ENCODE measurements around the gene ACOXL.

Gene ACOXL

DNA sequence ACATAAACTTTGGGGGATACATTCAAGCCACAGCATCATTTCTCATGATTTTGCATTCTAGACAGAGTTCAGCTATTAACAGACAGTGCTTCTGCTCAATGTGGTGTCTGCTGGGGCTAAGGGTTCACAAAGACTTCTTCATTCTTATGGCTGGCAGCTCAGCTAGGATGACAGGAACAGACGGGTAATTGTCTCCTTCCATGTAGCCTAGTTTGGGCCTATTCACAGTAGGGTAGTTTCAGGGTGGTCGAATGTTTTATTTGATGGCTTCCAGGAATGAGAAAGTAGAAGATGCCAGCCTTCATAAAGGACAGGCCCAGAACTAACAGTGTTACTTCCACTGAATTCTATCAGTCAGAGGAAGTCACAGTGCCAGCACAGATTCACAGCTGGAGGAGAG lies 362.3 kb downstream of the ACOXL start:
- DNase-seq = no peak

DNA sequence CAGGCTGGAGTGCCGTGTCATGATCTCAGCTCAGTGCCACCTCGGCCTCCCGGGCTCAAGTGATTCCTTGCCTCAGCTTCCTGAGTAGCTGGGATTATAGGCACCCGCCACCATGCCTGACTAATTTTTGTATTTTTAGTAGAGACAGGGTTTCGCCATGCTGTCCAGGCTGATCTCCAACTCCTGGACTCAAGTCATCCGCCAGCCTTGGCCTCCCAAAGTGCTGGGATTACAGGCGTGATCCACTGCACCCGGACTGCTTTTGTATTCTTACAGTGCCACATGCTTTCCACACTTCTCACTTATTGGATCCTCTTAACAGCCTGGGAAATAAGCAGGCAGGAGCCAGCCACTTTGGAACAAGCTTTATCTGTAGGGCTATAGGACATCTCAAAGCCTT lies 363.1 kb downstream of the ACOXL start:
- DNase-seq = no peak

DNA sequence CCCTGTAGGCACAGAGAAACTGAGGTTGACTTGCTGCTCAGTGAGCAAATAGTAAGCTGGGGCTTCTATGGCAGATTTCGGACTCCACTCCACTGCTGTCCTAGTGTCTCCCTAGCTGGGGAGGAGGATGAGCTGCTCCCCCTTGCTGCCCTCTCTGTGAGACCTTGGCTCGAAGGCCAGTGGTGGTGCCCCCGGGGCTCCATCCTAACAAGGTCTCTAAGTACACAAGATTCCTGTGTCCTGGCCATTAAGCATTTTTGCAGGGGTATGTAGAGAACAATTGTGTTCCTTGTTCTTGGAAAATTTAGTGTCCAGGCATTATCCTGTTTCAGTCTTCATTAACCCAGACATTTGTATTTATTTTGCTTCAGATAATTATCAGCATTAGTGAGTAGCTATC lies 367.0 kb downstream of the ACOXL start:
- no peak for DNase-seq

DNA sequence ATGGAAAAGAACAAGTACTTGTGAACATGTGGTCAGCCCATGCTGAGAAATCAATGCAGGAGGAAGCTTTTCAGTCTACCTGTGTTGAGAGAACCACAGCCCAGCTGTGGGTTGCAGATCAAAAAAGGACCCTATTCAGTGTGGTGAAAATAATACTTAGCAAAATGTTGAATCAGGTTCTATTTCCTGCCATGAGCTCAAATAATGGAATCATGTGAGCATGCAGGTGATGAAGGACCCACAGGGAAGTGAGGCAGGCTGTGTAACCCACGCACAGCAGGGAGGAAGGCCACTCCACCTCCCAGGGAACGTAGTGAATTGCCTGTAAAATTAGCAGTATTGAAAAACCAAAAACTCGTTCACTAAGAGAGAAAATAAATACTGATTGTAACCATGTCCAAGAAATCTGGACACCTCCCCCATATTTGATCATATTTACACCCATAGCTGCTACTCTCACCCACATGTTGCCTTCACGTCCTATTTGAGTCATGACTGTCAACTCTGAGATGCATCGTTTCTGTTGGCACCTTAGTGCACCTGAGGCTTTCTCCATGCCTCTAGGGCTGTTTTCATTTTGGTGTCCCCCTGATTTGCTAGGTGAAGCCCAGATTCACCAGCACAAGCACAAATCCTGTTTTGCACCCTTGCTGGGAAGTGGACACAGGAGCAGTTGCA lies 367.9 kb downstream of the ACOXL start:
- DNase-seq = no peak

DNA sequence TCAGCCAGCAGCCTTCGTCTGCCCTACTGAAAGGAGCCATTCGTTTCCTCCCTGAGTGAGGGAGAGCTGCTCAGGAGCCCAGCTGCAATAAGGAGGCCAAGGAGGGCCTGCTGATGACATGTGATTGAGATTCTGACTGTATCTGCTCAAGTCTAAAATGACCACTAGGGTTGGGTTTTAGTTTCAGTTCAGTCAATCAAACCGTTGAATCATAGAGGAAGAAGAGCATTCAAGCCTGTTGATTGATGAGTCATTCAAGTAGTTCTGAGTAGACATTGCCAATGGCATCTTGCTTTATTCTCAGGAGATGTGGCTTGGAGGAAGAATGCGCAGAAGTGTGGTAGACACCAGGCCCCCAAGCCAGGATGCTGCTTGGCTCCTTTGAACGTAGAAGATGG lies 368.4 kb downstream of the ACOXL start:
- no peak for DNase-seq

DNA sequence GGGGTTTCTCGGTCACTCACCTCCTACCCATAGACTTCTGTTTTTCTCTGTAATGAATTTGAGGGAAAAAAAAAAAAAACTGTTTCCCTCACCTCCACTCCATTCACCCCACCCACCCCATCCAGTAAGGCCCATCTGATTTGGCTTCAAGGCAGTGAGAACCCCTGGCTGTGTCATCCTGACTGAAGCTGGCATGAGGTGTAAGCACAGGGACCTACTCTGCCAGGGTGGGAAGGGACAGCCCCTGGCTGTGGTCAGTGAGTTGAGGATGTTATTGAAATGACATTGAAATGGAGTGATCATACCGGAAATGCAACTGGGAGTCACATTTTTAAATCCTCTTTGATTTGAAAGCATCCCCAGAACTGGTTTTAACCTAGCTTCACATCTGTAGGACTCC lies 369.2 kb downstream of the ACOXL start:
- DNase-seq = no peak

DNA sequence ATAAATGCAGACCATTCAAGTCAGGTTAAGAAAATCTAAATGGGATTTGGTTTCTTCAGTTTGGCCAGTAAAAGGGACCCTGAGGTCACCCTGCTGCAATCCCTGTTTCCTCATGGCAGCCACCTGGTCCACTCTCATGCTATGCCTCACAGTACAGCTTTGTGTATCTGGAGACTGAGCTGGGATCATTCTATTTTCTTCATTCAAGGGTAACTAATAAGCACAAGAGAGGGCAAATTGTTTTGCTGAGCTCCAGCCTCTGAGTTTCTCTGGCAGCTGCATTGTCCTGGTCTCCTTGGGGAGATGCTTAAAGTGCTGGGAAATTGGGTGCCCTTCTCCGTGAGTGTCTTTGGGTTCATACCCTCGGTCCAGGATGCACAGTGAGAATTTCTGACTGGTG lies 369.8 kb downstream of the ACOXL start:
- DNase-seq = no peak

DNA sequence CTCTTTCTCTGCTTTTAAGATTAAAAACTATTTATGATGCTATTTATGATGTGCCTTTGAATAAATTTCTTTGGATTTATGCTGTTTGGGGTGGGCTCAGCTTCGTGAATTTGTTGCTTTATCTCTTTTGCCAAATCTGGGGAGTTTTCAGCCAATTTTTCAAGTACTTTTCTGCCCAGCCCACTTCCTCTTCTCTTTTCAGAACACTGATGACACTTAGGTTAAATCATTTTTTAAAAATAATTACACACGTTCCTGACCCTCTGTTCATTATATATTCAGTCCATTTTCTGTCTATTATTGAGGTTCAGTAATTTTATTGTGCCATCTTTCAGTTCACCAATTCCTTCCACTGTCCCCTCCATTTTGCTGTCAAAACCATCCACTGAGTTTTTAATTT lies 373.6 kb downstream of the ACOXL start:
- no peak for DNase-seq

DNA sequence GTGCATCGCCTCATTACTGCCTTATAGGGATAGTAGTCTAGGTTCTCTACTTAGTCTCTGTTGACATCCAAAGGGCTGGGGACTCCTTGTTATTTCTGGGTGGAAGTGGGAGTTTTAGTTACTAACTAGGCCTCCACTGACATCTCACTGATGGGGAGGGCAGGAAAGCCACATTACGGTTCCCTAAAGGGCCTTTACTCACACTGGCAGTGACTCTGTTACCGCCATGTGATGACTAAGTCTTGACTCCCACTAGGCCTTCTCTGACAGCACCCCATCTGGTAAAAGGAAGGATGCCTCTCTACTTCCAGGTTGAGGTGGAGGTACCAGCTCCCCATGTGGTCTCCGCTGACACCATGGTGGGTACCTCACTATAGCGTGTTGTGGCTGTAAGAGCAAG lies 374.3 kb downstream of the ACOXL start:
- no peak for DNase-seq

DNA sequence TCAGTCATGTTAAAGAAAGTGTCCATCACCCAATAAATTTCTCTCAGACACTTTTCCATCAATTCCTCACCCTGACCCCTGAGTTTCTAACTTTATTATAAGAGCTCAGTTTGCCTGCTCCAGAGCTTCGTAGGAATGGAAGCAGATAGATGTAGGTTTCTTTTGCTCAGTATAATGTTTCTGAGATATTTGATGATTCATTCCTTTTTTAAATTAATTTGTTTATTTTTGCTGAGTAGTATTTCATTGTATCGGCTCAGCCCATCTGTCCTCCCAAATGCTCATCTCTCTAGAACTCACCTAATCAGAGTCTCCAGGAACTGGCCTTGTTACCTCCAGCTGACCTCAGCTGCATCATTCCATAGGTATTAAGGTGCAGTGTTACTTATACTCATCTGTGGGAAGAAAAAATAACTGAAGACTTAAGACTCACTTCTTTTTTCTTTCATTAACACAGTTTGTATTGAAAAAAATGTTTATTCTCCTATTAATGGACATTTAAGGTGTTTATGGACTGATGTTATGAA lies 376.4 kb downstream of the ACOXL start:
- DNase-seq = no peak

DNA sequence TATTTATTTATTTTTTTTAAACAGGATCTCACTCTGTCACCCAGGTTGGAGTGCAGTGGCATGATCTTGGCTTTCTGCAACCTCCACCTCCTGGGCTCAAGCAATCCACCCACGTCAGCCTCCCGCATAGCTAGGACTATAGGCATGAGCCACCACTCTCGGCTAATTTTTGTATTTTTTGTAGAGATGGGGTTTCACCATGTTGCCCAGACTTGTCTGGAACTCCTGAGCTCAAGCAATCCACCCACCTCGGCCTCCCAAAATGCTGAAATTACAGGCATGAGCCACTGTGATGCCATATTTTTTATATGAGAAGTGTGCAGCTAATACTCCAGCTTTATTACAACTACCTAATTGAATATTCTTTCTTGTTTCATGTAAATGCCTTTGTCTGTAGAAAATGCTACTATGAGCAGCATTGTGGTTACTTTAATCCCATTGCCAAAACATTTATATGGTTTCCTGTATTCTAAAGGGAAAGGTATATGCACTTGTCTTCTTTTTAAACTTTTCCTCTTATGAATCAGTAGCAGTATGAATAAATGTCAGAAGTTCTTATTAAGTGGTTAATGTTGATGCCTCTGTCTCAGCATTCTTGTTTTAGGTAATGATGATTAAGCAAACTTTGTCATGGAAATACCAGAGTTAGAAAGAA lies 378.9 kb downstream of the ACOXL start:
- no peak for DNase-seq

DNA sequence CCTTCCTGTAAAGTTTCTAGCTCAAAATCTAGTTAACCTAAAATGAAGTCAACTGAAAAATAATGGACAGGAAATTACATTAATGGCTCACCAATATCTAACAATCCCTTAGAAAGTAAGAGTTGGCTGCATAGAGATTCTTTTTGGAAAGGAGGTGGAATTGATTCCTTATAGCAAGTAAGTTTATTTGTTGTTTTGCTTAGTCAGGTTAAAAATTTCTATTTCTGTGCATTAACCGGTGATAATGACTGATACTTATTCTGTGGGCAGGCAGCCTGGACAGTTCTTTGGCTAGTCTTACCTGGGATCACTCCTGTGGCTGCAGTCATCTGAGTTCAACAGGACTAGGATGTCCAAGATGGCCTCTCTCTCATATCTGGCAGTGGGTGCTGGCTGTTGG lies 381.5 kb downstream of the ACOXL start:
- DNase-seq = no peak

DNA sequence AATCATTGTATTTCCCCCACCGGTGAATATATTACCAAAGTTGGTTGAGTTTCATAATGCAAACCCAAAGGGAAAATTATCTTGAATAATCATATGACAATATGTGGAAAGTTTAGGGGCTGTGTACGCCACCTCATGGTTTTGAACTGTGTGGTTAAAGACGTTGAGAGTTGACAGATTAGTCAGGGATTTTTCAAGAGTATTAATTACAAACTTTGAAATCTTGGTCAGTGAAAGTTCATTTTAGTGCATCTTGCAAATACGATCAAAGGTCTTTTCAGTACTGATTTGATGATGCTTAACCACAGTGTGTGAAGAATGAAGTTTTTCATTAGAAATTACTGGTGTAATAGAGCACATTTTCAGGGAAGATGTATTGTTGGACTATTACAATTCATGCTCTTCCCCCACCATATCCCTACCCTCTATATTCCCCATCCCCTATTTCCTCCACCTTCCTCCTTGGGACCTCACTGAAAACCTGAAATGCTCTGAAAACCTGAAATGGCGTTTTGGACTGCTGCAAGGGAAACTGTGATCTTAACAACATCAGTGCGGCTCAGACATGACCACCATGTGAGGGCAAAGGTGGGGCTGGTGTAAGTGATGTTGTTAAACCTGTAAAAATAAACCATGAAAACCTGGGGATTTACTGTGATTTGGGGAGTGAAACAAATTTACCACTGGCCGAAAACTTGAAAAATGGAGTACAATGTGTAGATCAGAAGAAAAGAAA lies 383.8 kb downstream of the ACOXL start:
- no peak for DNase-seq

DNA sequence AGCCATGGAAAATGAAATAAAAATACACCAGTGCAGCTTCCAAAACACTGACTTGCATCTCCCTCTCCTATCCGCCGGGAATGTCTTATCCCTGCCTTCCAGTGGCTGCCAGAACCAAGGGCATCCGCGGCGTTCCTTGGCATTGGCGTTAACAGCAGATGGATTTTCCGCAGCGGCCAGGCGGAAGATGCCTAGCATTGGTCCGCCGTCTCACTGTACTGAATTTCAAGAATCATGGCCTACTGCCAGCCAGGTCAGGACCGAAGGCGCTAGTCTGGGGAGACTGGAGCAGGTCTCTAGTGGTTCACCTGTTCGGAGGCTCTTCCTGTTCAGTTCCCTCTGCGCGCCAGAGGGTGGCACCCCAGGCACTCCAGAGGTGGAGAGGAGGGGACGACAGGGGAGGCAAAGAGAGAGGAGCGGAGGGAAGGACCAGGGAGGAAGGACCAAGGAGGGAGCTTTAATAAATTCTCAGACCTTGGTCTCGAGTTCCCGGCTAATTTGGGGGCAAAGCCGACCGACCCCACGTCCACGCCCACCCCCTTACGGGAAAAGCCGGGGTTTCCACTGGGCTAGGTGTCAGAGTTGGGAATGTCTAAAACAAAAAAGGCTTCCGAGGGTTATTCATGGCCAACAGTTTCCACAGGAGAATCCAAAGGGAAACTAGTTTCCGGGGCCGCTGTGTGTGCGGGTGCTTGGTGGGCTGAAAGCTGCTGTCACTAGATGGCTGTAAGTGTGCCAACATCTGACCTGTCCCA lies 384.6 kb downstream of the ACOXL start:
- peak; percentile 74 for DNase-seq

DNA sequence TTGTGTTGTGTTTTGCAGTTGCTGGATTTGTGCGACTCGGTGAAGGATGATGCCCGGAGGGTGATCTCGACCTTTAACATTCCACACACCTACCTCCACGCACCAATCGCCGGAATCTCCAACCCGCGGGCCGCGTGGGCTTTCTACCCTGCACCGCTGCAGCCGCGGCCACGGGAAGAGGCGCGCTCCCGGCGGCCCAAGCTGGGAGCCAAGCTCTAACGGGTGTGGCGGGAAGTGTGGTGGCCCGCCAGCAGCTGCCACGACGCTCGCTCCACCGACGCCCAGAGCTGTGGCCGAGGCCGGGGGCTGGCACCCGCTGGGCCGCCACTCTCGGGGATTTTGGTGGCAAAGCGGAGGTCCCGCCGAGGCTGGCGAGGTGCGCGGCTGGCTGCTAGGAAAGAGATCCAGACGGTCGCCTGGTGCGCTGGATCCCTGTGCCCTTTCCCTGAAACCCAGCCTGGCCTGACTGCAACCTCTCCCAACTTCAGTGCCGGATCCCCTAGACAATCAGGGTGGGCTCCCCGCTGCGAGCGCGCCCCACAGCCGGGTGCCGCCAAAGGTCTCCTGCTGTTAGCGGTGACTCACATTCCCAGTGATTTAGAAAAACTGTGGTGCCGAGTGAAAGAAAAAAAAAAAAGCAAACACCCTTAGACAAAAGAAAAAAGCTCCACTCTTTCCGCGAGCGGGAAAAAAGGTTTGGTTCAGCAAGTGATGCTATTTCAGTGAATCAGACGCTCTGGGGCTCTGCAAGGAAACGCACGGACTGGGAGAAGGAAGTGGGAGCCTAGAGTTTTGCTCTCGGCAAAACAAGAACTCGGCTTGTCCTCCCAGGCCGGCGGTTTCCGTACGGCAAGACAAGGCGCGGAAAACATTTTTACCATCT lies 385.5 kb downstream of the ACOXL start:
- DNase-seq = peak; percentile 15

DNA sequence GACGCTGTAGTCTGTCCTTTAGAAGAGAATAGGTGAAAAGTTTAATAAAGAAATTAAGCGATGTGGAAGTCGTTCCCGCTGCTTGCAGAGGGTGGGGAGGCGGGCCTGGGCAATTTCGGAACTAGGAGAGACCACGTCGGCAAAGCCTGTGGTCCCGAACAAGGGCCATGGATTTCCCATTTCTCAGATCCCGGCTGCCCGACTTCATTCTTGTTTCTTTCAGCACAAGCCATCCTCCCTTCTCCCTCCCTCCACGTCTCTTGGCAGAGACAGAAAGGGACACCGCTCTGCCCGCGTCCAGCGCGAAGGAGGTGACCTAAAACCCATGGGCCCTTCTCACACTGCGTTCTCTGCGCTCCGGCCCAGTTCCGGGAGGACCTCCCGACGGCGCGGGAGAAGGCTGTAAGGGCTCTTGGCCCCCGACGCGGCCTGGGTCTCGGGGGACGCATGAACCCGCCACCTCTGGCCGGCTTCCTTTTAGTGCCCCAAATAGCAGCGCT lies 386.2 kb downstream of the ACOXL start:
- no peak for DNase-seq

DNA sequence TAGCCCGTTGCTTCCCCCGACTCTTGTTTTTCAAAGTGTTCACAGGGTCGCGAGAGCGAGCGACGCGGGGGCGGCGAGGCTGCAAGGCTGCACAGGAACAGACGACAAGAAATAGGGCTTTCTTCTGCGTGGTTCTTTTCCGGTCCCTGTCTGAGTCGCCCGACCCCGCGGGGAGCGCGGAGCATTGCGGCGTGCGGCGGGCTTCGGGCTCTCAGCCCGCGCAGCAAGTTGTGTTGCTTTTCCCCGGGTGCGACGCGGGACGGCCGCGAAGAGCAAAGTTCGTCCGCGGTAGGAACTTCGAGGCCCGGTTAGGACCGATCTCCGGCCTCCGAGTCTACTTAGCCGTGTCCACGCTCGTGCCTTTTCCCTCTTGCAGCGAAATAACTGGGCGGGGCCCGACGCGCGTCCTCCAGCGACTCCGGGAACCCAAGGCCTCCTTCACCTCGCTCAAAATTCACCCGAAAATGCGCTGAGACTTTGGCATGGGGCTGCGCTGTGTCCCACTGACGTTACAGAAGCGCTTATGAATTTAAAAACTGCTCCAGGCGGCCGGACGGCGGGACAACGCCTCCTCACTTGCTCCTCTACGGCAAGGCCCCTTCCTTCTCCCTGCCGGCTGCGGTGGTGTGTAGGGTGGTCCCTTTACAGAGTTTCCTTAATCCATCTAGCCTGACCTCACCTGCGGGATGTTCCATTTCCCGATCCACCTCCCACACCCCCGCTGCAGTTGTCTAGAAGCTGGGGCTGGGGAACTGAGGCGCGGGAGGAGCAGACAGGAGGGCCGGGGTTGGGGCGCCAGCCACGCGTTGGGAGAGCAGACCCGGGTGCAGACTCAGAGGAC lies 386.8 kb downstream of the ACOXL start:
- peak; percentile 11 for DNase-seq

DNA sequence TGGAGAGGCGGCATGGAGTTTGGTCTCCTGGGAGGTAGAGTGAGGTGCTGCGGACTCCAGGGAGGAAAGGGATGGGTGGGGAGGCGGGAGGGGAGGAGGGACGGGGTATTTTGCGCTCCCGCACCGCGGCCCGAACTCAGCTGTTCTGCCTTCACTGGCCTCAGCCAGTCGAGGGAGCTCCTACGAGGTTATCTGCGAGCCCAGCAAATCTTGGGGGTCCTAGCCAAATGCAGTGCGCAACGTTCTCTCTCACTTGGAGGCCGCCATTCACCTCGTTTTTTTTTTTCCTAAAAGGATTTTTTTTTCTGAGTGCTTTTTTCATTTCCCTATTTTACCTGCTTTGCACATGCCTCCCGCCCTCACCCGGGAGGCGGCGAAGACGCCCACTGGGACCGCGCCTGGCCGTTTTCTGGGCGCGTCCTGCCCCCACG lies 387.5 kb downstream of the ACOXL start:
- DNase-seq = no peak

DNA sequence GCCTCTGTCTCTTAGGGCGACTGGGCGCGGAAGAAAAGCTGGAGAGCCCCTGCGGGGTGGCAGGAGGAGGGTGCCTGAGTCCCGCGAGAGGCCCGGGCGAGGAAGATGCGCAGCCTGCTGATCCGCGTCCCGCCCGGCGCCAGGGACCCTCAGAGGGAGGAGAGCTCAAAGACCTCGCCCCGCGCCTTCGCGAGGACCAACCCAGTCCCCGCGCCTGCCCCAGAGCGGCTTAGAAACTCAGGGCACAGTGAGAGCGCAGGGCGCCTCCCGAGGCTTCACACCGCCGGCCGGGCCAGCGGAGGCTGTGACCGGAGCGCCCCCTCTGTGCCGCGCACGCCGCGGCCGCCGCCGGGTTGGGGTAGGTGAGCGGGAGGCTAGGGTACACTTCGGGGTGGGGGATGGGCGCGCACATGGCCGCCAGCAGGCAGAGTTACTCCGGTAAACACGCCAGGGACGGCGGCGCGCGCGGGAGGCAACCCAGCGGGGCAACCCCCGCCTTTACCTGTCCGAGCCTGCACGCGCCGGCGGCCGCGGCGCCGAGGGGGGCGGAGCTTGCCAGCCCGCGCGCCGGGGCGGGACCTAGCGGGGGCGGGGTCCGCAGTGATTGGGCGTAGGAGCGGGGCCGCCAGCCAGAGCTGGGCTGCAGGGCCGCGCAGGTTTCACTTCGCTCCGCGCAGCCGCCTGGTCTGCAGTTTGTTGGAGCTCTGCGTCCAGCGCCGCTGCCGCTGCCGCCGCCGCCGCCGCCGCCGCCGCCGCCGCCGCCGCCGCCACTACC lies 388.1 kb downstream of the ACOXL start, which contains the start of gene BCL2L11:
Gene BCL2L11 (plus strand): TSS at position 662 of the 775 bp plus-strand sequence. CDS start 2,832 bp downstream, outside the sequence.
- peak; percentile 93 for DNase-seq

Measured in CD4-positive, alpha-beta T cell treated with Interferon gamma for 1 hour (primary cell).